HG03025 (cell line): Measurements from ENCODE around the gene TMEM62.
"Not testable (repeated sequence)": the region's sequence is repeated elsewhere in the genome, so short reads cannot be mapped to it uniquely, and the experiment has no call there.

Experiments
- ATAC-seq: cut with Tn5 transposase; IDR thresholded peaks from one replicate; pipeline ENCODE4 v1.9.1; 2021; ENCODE audit warnings: mild to moderate bottlenecking, moderate library complexity; ENCODE audit not compliant: unreplicated experiment, low FRiP score

The TMEM62 gene

DNA sequence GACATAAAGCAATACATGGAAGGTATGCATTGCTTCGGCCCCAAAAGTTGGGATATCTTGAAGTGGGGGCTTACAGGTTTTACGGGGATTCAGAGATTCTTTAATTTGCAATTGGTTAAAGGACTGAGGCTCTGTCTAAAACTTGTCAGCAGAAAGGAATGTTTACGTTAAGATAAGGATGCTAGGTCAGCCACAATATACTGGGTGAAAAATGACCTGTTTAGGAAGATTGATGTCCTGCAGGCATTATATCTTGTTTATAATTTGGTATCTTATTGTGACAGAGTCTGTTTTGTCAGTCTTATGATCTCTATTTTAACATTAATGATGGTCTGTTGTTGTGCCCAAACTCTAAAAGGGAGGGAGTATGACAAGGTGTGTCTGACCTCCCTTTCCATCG, 36.5 kb downstream of the TMEM62 start:
- ATAC-seq = no peak

DNA sequence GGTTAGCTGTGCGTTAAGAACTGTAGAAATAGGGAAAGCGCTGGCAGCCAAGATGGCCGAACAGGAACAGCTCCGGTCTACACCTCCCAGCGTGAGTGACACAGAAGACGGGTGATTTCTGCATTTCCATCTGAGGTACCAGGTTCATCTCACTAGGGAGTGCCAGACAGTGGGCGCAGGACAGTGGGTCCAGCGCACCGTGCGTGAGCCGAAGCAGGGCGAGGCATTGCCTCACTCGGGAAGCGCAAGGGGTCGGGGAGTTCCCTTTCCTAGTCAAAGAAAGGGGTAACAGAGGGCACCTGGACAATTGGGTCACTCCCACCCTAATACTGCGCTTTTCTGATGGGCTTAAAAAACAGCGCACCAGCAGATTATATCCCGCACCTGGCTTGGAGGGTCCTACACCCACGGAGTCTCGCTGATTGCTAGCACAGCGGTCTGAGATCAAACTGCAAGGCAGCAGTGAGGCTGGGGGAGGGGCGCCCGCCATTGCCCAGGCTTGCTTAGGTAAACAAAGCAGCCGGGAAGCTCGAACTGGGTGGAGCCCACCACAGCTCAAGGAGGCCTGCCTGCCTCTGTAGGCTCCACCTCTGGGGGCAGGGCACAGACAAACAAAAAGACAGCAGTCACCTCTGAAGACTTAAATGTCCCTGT, 42.4 kb downstream of the TMEM62 start:
- ATAC-seq = not testable (repeated sequence)

DNA sequence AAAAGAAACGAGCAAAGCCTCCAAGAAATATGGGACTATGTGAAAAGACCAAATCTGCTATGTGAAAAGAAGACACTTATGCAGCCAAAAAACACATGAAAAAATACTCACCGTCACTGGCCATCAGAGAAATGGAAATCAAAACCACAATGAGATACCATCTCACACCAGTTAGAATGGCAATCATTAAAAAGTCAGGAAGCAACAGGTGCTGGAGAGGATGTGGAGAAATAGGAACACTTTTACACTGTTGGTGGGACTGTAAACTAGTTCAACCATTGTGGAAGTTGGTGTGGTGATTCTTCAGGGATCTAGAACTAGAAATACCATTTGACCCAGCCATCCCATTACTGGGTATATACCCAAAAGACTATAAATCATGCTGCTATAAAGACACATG, 43.8 kb downstream of the TMEM62 start:
- not testable (repeated sequence) for ATAC-seq

DNA sequence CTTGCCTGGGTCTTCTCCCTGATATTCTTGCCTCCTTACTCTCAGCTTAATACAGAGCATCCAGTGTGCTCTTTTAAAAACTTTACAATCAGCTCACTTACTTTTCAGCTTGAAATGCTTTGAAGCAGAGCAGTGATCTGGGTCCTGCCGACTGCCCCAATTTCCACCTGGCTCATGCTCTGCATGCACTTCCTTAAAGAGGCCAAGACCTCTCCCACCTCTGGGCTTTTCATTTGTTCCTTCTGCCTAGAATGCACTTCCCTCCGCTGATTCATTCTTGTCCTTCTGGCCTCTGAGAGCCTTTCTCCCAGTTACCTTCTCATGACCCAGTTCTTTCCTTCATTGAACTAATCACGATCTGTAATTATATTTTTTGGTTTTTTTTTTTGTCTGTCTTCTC, 49.9 kb downstream of the TMEM62 start:
- ATAC-seq = no peak

DNA sequence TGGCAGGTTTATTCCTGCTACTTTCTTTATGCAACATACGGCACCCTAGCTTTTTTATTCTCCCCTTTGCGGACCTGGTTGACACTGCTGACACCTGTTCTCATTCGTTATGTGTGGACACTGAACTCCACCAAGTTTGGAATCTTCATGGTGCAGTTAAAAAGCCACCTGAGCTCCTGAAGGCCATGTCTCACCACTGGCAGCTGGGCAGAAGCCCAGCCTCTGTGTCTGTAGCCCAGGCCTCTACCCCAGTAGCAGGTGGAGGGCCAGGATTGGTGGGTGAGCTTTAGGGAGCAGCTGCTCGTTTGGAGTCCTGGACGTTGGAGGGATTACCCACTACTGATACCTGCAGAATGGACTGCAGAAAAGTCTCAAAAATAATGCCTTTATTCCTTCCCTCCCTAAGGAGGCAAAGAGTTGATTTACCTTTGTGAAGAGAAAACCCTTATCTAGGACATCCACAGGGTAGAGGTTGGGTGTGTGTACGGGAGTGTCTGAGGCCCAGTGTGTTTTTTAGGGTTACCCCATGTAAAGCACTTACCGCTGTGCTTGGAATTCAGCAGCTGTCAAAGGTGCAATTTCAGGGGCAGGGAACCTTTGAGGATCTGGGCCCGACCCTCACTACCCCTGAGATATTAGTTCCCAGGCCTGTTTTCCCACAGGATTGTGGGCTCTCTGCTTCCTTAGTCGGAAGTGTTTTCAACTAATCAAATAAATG, 51.2 kb downstream of the TMEM62 start:
- peak; percentile 3 for ATAC-seq

DNA sequence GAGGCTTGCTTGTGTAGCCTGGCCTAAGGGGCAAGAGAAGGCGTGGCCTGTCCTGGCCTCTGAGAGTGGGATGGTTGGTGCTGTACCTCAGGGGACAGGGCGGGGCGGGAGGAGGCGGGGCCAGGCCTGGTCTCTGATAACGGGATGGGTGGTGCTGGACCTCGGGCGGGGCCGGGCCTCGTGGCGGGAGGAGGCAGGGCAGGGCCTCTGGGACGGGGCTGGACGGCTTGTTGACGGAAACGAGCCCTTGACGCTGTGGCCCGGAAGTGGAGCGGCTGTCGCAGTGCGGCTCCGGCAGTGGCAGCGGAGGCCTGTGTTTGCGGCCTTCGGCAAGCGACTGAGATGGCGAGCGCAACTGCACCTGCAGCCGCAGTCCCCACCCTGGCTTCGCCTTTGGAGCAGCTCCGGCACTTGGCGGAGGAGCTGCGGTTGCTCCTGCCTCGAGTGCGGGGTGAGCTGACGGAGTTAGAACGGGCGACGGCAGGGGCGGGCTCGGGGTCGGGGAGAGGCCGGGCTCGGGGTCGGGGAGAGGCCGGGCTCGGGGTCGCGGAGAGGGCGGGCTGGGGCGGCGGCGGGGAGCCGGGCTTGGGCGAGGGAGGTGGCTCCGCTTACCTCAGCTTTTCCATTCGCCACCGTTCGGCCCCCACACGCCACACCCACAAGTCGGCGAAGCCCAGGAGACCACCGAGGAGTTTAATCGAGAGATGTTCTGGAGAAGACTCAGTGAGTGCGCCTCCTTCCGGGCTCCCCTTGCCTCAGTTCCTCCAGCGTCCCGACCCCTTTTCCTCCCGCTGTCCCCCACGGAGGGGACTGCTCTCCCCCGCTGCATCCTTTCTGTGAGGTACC, 52.0 kb downstream of the TMEM62 start, which contains the start of gene CCNDBP1:
TSS of gene CCNDBP1 (plus strand) at position 247 of the 846 bp plus-strand sequence. CDS start at position 343, 96 bp downstream.
- peak; percentile 90 for ATAC-seq

DNA sequence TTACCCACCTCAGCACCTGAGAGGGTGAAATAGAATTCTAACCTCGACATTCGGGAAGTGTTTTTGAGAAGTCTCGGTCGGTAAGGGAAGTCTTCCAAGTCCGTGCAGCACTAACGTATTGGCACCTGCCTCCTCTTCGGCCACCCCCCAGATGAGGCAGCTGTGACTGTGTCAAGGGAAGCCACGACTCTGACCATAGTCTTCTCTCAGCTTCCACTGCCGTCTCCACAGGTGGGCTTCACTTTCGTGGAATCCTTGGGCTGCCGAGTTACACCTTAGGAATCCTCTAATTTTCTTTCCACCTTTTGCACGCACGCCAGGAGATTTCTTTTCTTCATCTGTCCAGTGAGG, 52.6 kb downstream of the TMEM62 start:
- peak; percentile 24 for ATAC-seq

DNA sequence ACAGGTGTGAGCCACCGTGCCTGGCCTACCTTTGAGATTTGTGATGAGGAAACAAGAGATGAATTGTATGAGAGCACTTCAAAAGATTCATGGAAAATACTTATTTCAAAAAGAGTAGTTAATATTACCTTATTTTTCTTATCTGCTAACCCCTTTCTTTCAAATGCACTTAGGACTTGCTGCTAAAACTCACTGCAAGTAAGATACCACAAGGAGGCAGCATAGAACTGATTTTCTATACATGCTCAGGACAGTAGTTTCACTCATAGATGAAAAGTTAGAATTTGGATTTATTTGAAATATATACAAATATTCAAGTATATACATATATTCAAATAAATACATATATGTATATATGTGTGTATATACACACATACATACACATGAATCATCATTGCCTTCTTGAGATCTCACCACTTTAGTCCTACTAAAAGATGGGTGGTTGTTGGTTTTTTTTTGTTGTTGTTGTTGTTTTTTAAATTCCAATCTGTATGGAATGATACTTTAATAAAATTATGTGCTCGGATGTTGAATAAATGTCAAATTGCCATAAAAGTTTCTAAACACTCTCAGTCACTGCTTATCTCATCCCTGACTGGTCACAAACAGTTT, 54.3 kb downstream of the TMEM62 start:
- no peak for ATAC-seq

DNA sequence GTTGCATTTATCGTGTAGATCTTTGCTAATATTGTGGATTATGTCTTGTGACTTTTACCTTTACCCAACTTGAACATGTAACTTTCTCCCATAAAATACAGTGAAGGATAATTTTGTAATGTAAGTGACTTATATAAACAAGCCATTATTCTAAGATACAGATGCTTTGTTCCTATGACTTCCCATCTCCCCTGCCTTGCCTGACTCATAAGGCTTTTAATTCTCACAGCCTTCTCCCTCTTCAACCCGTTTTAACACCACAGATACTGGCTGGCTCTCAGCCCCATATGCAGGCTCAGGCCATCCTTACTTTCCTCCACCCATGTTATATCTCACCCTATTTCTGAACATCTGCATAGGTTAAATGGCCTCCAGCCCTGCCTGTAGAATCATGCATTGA, 55.9 kb downstream of the TMEM62 start:
- no peak for ATAC-seq

DNA sequence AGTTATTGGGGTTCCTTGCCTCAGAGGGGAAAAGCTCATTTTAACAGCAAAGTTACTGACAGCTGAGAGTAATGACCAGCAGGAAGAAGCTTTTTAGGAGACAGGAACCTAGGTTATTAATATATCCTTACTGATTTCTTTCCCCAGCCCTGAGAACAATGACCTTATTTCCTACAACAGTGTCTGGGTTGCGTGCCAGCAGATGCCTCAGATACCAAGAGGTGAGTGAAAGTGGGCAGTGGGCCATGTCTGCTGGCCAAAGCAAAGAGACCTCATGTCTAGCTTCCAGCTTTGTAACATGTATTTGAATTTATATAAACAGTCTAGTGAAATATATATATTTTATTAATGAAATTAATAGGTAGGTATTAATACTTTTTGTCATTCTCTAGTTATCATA, 56.8 kb downstream of the TMEM62 start:
- no peak for ATAC-seq

DNA sequence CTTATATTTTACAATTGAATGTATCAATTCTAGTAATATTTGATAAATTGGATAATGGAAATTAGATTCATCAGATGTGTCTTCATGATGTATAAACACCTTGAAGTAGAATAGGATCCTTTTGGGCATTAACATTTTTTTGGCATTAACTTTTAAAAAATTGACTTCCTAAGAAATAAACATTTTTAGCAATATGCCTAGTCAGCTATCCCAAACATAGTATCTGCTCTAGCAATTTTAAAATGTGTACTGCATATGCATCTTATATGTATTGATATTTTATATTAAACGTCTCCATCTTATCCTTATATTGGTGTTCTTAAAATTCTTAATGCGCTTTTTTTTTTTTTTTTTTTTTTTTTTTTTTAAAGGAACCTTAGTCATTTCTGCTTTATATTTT, 60.3 kb downstream of the TMEM62 start:
- ATAC-seq = no peak

DNA sequence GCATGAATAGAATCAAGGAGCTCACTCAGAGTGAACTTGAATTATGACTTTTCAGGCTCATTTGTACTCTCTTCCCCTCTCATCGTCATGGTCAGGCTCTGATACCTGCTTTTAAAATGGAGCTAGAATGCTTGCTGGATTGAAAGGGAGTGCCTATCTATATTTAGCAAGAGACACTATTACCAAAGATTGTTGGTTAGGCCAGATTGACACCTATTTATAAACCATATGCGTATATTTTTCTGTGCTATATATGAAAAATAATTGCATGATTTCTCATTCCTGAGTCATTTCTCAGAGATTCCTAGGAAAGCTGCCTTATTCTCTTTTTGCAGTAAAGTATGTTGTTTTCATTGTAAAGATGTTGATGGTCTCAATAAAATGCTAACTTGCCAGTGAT, 61.4 kb downstream of the TMEM62 start:
- ATAC-seq = no peak

DNA sequence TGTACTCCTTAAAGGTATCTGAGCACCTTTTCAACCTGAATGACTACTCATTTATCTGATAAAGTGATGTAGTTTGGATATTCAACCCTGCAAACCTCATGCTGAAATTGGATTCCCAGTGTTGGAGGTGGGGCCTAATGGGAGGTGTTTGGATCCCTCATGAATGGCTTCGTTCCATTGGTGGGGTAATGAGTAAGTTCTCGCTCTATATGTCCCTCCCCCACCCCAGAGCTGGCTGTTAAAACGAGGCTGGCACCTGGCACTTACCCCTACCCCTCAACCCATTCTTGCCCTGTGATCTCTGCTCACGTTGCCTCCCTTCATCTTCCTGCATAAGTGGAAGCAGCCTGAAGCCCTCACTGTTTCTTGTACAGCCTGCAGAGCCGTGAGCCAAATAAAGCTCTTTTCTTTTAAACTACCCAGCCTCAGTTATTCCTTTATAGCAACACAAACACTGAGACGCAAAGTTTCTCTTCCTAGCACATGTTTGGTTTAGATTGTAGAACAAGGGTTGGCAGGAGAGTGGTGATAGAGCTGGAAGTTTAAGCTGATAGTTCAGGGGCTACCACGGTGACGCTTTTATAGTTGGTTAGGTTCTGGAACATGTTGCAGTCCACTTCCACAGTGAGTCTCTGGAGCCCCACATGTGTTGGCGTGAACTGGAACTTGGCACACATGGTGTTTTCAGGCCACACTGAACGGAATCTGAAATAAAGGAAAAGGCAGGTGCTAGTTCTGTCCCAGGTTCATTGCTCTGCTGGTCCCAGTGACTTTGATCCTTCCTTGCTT, 63.6 kb downstream of the TMEM62 start:
- ATAC-seq = no peak

DNA sequence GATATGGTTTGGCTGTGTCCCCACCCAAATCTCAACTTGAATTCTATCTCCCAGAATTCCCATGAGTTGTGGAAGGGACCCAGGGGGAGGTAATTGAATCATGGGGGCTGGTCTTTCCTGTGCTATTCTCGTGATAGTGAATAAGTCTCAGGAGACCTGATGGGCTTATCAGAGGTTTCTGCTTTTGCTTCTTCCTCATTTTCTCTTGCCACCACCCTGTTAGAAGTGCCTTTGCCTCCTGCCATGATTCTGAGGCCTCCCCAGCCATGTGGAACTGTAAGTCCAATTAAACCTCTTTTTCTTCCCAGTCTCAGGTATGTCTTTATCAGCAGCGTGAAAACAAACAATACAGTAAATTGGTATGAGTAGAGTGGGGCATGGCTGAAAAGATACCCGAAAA, 64.4 kb downstream of the TMEM62 start:
- ATAC-seq = not testable (repeated sequence)

DNA sequence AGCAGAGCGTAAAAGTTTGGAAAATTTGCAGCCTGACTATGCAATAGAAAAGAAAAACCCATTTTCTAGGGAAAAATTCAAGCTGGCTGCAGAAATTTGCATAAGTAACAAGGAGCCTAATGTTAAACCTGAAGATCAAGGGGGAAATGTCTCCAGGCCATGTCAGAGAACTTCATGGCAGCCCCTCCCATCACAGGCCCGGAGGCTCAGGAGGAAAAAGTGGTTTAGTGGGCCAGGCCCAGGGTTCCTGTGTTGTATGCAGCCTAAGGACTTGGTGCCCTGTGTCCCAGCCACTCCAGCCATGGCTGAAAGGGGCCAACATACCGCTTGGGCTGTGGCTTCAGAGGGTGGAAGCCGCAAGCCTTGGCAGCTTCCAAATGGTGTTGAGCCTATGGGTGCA, 65.2 kb downstream of the TMEM62 start:
- ATAC-seq = not testable (repeated sequence)

DNA sequence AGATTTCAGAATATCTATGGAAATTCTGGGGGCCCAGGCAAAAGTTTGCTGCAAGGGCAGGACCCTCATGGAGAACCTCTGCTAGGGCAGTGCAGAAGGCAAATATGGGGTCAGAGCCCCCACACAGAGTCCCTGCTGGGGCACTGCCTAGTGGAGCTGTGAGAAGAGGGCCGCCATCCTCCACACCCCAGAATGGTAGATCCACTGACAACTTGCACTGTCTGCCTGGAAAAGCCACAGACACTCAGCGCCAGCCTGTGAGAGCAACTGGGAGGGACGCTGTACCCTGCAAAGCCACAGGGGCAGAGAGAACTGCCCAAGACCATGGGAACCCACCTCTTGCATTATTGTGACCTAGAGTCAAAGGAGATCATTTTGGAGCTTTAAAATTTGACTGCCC, 65.6 kb downstream of the TMEM62 start:
- ATAC-seq = no peak

DNA sequence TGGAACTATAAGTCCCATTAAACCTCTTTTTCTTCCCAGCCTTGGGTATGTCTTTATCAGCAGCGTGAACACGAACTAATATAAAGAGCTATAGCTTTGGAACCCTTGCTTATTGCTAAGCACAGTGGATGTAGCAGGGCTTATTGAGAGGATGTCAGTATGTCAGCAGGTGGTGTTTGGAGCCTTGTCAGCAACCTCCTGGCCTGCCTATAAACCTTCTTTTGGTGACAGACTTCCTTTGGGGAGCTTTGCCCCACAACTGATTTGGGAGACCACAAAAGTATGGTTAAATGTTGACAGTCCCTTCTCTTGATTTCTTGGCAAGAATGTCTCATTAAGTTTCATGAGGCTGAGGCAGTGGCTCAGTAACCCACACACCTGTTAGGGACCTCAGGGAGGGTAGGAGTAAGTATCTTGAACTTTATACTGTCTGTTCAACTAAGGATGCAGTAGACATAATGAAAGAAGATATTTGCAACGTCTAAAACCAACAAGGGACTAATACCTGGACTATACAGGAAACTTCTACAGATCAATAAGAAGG, 66.6 kb downstream of the TMEM62 start:
- ATAC-seq = no peak

DNA sequence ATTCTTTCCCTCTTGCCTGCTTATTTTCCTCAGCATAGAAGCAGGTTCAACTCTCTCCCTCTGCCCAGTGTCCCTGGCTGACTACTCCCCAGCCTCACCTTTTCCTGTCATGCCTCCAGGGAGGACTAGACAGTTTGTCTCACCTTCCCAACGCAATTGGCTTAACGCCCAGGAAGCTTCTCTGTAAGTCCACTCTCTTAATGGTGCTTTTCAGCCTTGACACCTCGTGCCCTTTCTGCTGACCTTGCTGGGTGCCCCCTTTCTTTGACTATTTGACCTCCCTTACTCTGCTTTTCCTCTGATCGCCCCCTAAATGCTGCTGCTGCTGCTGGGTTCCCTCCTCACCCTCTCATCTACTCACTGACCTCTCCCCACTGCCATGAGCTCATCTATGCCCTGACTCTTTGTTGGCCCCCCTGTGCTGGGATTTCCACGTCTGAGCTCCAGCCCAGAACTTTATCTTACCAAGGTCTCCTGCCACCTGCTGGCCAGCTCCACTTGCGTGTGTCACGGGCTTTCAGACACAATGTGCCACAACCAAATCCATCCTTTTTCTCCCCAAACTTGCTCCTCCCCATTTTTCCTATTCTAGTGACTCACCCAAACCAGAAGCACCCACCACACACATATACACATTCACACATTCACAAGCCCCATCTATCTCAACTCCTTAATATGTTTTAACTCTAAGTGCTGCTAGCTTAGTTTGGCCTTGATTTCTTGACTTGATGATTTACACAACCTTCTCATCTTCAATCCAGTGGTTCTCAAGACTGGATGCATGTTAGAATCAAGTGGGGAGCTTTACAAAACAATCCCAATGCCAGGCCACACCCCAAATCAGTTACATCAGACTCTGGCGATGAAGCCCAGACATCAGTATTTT, 70.9 kb downstream of the TMEM62 start:
- ATAC-seq = no peak

DNA sequence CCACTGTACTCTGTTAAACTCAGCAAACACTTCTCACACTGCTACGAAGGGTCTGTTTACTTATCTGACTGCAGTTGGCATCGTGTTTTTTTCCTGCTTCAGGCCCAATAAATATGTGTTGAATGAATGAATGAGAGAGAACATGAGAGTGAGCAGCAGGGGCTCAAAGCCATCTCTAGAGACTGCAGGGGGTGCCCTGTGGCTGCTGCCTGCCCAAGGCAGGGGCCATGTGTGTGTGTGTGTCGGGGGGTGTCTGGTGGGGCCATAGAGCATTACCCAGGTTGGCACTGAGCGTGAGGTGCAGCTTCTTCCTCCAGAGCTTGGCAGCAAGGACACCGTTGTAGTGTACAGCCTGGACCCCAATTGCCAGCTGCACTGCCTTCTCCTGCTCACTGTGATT, 72.7 kb downstream of the TMEM62 start:
- ATAC-seq = no peak
